PFSK-1 (cell line): Measurements from ENCODE around the gene INTS14.

Experiments used
- POLR2AphosphoS5 ChIP-seq: IDR thresholded peaks from 2 replicates; pipeline ENCODE4 v1.6.1; 2012; ENCODE audit warnings: low read depth, mild to moderate bottlenecking, control low read depth, low read length, moderate library complexity
- SIN3A ChIP-seq: IDR thresholded peaks from 2 replicates; pipeline ENCODE4 v1.6.1; 2012; ENCODE audit warnings: mild to moderate bottlenecking, low read length, moderate library complexity, borderline replicate concordance; ENCODE audit not compliant: insufficient read depth
- TAF1 ChIP-seq: IDR thresholded peaks from 2 replicates; pipeline ENCODE4 v1.6.1; 2012; ENCODE audit warnings: low read length, control low read depth, borderline replicate concordance; ENCODE audit not compliant: insufficient read depth
- TF ChIP-seq, protein P1 (sequence below), 2 experiments: IDR thresholded peaks; 2 replicates each; pipeline versions ENCODE4 v1.6.1 to v1.8.0; 2011 to 2012; ENCODE audit warnings: low read depth in 2 of 2, low read length in 2 of 2, control low read depth in 1 of 2, inconsistent platforms in 1 of 2, mild to moderate bottlenecking in 1 of 2, moderate library complexity in 1 of 2; ENCODE audit not compliant: insufficient read depth in 1 of 2

DNA sequence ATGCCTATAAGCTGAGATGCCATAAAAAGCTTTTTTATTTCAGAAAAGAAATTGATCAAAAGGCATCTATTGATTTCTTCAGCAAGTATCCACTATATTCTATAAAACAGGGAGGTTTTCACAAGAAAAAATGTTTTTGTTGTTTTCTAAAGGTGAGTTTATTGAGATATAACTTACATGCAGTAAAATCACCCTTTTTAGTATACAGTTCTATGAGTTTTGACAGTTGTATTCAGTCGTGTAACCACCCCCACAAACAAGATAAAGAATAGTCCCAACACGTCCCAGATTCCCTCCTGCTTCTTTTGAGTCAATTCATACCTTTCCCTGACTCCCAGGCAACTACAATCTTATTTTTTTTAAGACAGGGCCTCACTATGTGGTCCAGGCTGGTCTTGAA, 7.8 kb downstream of the INTS14 start:
- no peak for TF ChIP-seq POLR2AphosphoS5
- no peak for TF ChIP-seq SIN3A
- no peak for TF ChIP-seq TAF1
- TF ChIP-seq, protein P1, sequence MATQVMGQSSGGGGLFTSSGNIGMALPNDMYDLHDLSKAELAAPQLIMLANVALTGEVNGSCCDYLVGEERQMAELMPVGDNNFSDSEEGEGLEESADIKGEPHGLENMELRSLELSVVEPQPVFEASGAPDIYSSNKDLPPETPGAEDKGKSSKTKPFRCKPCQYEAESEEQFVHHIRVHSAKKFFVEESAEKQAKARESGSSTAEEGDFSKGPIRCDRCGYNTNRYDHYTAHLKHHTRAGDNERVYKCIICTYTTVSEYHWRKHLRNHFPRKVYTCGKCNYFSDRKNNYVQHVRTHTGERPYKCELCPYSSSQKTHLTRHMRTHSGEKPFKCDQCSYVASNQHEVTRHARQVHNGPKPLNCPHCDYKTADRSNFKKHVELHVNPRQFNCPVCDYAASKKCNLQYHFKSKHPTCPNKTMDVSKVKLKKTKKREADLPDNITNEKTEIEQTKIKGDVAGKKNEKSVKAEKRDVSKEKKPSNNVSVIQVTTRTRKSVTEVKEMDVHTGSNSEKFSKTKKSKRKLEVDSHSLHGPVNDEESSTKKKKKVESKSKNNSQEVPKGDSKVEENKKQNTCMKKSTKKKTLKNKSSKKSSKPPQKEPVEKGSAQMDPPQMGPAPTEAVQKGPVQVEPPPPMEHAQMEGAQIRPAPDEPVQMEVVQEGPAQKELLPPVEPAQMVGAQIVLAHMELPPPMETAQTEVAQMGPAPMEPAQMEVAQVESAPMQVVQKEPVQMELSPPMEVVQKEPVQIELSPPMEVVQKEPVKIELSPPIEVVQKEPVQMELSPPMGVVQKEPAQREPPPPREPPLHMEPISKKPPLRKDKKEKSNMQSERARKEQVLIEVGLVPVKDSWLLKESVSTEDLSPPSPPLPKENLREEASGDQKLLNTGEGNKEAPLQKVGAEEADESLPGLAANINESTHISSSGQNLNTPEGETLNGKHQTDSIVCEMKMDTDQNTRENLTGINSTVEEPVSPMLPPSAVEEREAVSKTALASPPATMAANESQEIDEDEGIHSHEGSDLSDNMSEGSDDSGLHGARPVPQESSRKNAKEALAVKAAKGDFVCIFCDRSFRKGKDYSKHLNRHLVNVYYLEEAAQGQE (IDR thresholded peaks at IDR 0.05; ENCODE audit: insufficient read depth in 1 of 2, low read depth in 2 of 2, low read length in 2 of 2), result no peak
